K562 (cell line): ENCODE data around the gene TMEM60. TPM values are rescaled to one million over a fixed set of nuclear protein-coding genes. Genes with fewer than 3 reads are reported as not detected.

Source experiments
- ATAC-seq: fragments of 200-7000 bp; cut with Tn5 transposase; 3 replicates; pipeline ENCODE4 v1.9.1; 2020; ENCODE audit warnings: moderate library complexity
- BruUV-seq: library from RNA; stranded (reverse); fragments of 400-500 nt; replicated peaks from 2 replicates; lab custom pipeline; 2021; lab: Mats Ljungman, UMichigan
- CTCF ChIA-PET: fragments of 300-600 bp; formaldehyde crosslinking; extraction: SDS; loops from one replicate; lab custom pipeline; 2021; ENCODE audit warnings: low intra/inter-chr PET ratio; lab: Yijun Ruan, JAX
- POLR2A ChIA-PET: fragments of 300-600, 350-650 bp; sonication (Branson Sonifier 250); formaldehyde crosslinking; extraction: SDS; loops from one replicate; lab custom pipeline; 2021; ENCODE audit warnings: antibody characterized with exemption, inconsistent platforms; lab: Yijun Ruan, JAX
- DNase-seq, 4 experiments: peaks; one replicate each; pipeline versions ENCODE4 v3.0.0 to v3.0.0-alpha.2; 2011 to 2018; ENCODE audit warnings: low spot score in 3 of 4, mixed read lengths in 3 of 4; ENCODE audit errors: extremely low read depth in 1 of 4
- FAIRE-seq: peaks from 2 replicates; lab custom pipeline; 2011; peaks lifted over from hg19 to GRCh38; lab: Jason Lieb, UNC
- H2AFZ ChIP-seq: 2 replicates; pipeline ENCODE4 v1.6.0; 2011; ENCODE audit warnings: low read depth, low read length, control low read depth, inconsistent platforms
- H3K27ac ChIP-seq: fragments of 200-600 bp; 3 replicates; pipeline ENCODE4 v1.8.0; 2011; ENCODE audit warnings: low read depth, mild to moderate bottlenecking, control low read depth, inconsistent platforms, low read length, moderate library complexity, mixed read lengths; ENCODE audit errors: extremely low read depth
- H3K27me3 ChIP-seq, 2 experiments: fragments of 300-600 bp in 1 of 2; 2 replicates in 1 of 2; 3 replicates in 1 of 2; pipeline versions ENCODE4 v1.6.0 to v1.8.0; 2011; ENCODE audit warnings: inconsistent platforms in 2 of 2, low read length in 2 of 2, mild to moderate bottlenecking in 1 of 2, mixed read lengths in 1 of 2, moderate library complexity in 1 of 2; ENCODE audit not compliant: control insufficient read depth in 2 of 2, insufficient read depth in 2 of 2
- H3K36me3 ChIP-seq: fragments of 300-600 bp; 3 replicates; pipeline ENCODE4 v1.8.0; 2011; ENCODE audit warnings: mild to moderate bottlenecking, low read length, inconsistent platforms; ENCODE audit not compliant: control insufficient read depth, insufficient read depth
- H3K4me1 ChIP-seq, 2 experiments: fragments of 200-600 bp in 1 of 2; replicated peaks in 1 of 2; 2 replicates in 1 of 2; 3 replicates in 1 of 2; pipeline versions ENCODE4 v1.5.1 to v1.8.0; 2011; ENCODE audit warnings: inconsistent platforms in 2 of 2, low read length in 2 of 2, mild to moderate bottlenecking in 1 of 2, mixed read lengths in 1 of 2, moderate library complexity in 1 of 2; ENCODE audit not compliant: control insufficient read depth in 2 of 2, insufficient read depth in 2 of 2
- H3K4me2 ChIP-seq: 2 replicates; pipeline ENCODE4 v1.6.1; 2011; ENCODE audit warnings: low read length, control low read depth, inconsistent platforms, mixed read lengths; ENCODE audit not compliant: insufficient read depth
- H3K4me3 ChIP-seq: fragments of 200-600 bp; sonication (generic), shearing (Covaris generic); 2 replicates; pipeline ENCODE4 v1.5.1; 2016; ENCODE audit warnings: control low read depth, inconsistent platforms
- H3K79me2 ChIP-seq: fragments of 200-600 bp; 3 replicates; pipeline ENCODE4 v1.8.0; 2011; ENCODE audit warnings: low read length, inconsistent platforms; ENCODE audit not compliant: control insufficient read depth, insufficient read depth
- H3K9ac ChIP-seq, 2 experiments: 2 replicates each; pipeline versions ENCODE4 v1.6.0 to v1.6.1; 2011; ENCODE audit warnings: low read depth in 2 of 2, low read length in 2 of 2, control low read depth in 1 of 2, inconsistent platforms in 1 of 2, mild to moderate bottlenecking in 1 of 2, mixed read lengths in 1 of 2; ENCODE audit not compliant: insufficient read depth in 1 of 2
- H3K9me1 ChIP-seq: one replicate; pipeline ENCODE4 v1.6.0; 2011; ENCODE audit warnings: inconsistent platforms, mild to moderate bottlenecking, low read length, moderate library complexity; ENCODE audit not compliant: control insufficient read depth, insufficient read depth
- H3K9me3 ChIP-seq: replicated peaks from 2 replicates; pipeline ENCODE4 v1.5.1; 2011; ENCODE audit warnings: low read depth, low read length, inconsistent platforms; ENCODE audit not compliant: control insufficient read depth, insufficient read depth
- H4K20me1 ChIP-seq: replicated peaks from 2 replicates; pipeline ENCODE4 v1.6.1; 2011; ENCODE audit warnings: low read length, inconsistent platforms, mixed read lengths; ENCODE audit not compliant: control insufficient read depth, insufficient read depth
- ARHGAP35 ChIP-seq: fragments of 450-650 bp; IDR thresholded peaks from 2 replicates; pipeline ENCODE4 v1.6.1; 2018; ENCODE audit not compliant: partially characterized antibody
- DDX20 ChIP-seq: fragments of 450-650 bp; IDR thresholded peaks from 2 replicates; pipeline ENCODE4 v1.6.1; 2016; ENCODE audit warnings: missing genetic modification characterization, low read depth, mild to moderate bottlenecking, missing compliant biosample characterization, moderate library complexity
- ELK3 ChIP-seq: fragments of 450-650 bp; formaldehyde crosslinking; IDR thresholded peaks from 2 replicates; pipeline ENCODE4 v1.4.0; 2020; ENCODE audit warnings: mild to moderate bottlenecking
- FOXJ2 ChIP-seq: fragments of 200-800 bp; sonication (Bioruptor generic); IDR thresholded peaks from 2 replicates; pipeline ENCODE4 v1.6.1; 2016; ENCODE audit warnings: missing genetic modification characterization, missing compliant biosample characterization
- FOXP1 ChIP-seq: sonication (generic); formaldehyde crosslinking; IDR thresholded peaks from 2 replicates; pipeline ENCODE4 v1.8.0; 2022; ENCODE audit warnings: mild to moderate bottlenecking, missing genetic modification reagents
- GTF2F1 ChIP-seq: IDR thresholded peaks from 2 replicates; pipeline ENCODE4 v1.6.1; 2011; ENCODE audit warnings: low read depth, low read length, improper control_type of control experiment
- HLTF ChIP-seq: fragments of 450-650 bp; IDR thresholded peaks from 2 replicates; pipeline ENCODE4 v1.6.1; 2016
- KLF1 ChIP-seq: fragments of 450-650 bp; IDR thresholded peaks from 2 replicates; pipeline ENCODE4 v1.6.1; 2016; ENCODE audit warnings: missing genetic modification characterization, missing compliant biosample characterization
- POLR2AphosphoS2 ChIP-seq: IDR thresholded peaks from 2 replicates; pipeline ENCODE4 v1.6.1; 2012; ENCODE audit warnings: low read length, improper control_type of control experiment
- PRDM10 ChIP-seq: fragments of 450-650 bp; IDR thresholded peaks from 2 replicates; pipeline ENCODE4 v1.6.1; 2018; ENCODE audit not compliant: partially characterized antibody
- SAFB ChIP-seq: fragments of 200-400 bp; formaldehyde crosslinking; IDR thresholded peaks from 2 replicates; pipeline ENCODE4 v1.6.1; 2017; ENCODE audit warnings: low read depth, low read length, borderline replicate concordance
- SIRT6 ChIP-seq: IDR thresholded peaks from one replicate; pipeline ENCODE4 v1.6.1; 2012; ENCODE audit warnings: low read depth, mild to moderate bottlenecking, control low read depth, inconsistent platforms, low read length, moderate library complexity
- SMARCB1 ChIP-seq: IDR thresholded peaks from 2 replicates; pipeline ENCODE4 v1.6.1; 2011; ENCODE audit warnings: improper control_type of control experiment, low read depth; ENCODE audit not compliant: insufficient read length
- STAT5A ChIP-seq: IDR thresholded peaks from 2 replicates; pipeline ENCODE4 v1.6.1; 2012; ENCODE audit warnings: low read length, inconsistent platforms, borderline replicate concordance
- XRCC3 ChIP-seq: fragments of 450-650 bp; IDR thresholded peaks from 2 replicates; pipeline ENCODE4 v1.6.1; 2017; ENCODE audit warnings: mild to moderate bottlenecking, moderate library complexity
- ZNF57 ChIP-seq: fragments of 450-650 bp; formaldehyde crosslinking; IDR thresholded peaks from 2 replicates; pipeline ENCODE4 v1.4.0; 2020; ENCODE audit warnings: mild to moderate bottlenecking, moderate library complexity
- ZNF586 ChIP-seq: fragments of 450-650 bp; formaldehyde crosslinking; conservative IDR thresholded peaks from 2 replicates; pipeline ENCODE4 v1.4.0; 2020; ENCODE audit warnings: mild to moderate bottlenecking, moderate library complexity
- ZNF695 ChIP-seq: fragments of 450-650 bp; formaldehyde crosslinking; IDR thresholded peaks from 2 replicates; pipeline ENCODE4 v1.4.0; 2020; ENCODE audit warnings: mild to moderate bottlenecking, moderate library complexity
- WGBS: fragments of 100-300 bp; shearing (Covaris generic); methylation state at CpG from one replicate; pipeline ENCODE4 v1.1.6; 2016; ENCODE audit warnings: low coverage, mixed read lengths; ENCODE audit not compliant: insufficient coverage; ENCODE audit errors: missing lambda C conversion rate; 5-methylcytosine and 5-hydroxymethylcytosine counted together
- in situ Hi-C: fragments of 300-500 bp; cut with MboI; formaldehyde crosslinking; loops from 4 replicates; pipeline ENCODE4 v1.15.0; 2018; ENCODE audit warnings: inconsistent platforms, mixed read lengths
- intact Hi-C: fragments of 100-400 bp; cut with micrococcal nuclease; formaldehyde crosslinking; loops from 2 replicates; pipeline ENCODE4 v1.14.2; 2022
- polyA plus RNA-seq, 8 experiments: library from polyadenylated mRNA; depleted of rRNA in 4 of 8; stranded (reverse) in 5 of 8; unstranded in 3 of 8; fragments of >200 nt; fragmentation: Nextera tagmentation in 2 of 8; fragmentation: Illumina TruSeq in 1 of 8; extraction: Ambion mirVana in 2 of 8; extraction: Trizol in 1 of 8; gene quantifications; 2 replicates each; pipeline versions ENCODE4 v1.2.1 to v1.2.3, GENCODE V29; 2011 to 2014; ENCODE audit warnings: inconsistent platforms in 1 of 8, missing spikeins in 1 of 8
- total RNA-seq, 7 experiments: library from RNA; depleted of rRNA in 6 of 7; stranded (reverse); fragments of >200 nt in 6 of 7; fragmentation: Illumina TruSeq in 2 of 7; extraction: Trizol in 2 of 7; gene quantifications; 2 replicates each; pipeline versions ENCODE4 v1.2.1 to v1.2.3, GENCODE V29; 2011 to 2021; ENCODE audit warnings: low replicate concordance in 1 of 7

The TMEM60 gene
- total and polyA plus RNA-seq, 9 of the 15 experiments (the other 6 are each of a cell fraction or from before 2014, with no cell fraction given): 12.5 to 140 (median 38.4) TPM

- TF ChIP-seq PRDM10 (peak; percentile 44), SMARCB1 (no peak), GTF2F1 (no peak), ZNF57 (no peak)
Observed at GRCh38 chr7:77846317-77847092, 48.3 kb upstream of the TMEM60 start (continued).

- in situ Hi-C loops (no loop called here), intact Hi-C loops (loop anchor here (2.0 kb wide), 1 partner anchor 44 kb away; the partner anchor contains the start of genes PHTF2 and TMEM60)
- H4K20me1 ChIP-seq: no peaks in the 10 kb centered on the region
- peak; percentile 19 for ATAC-seq
- peak overlapping the region in 1 of 2 experiments; percentile 19; a peak in 2 of 4 replicates for H3K9ac ChIP-seq
- H3K4me3 ChIP-seq: no peak overlapping the region
- H2AFZ ChIP-seq: peak overlapping the region; percentile 11; the same call in 1 of the 2 replicates
- H3K9me1 ChIP-seq: no peaks in the 10 kb centered on the region
- peaks cover 12 to 35% of the 10 kb centered on the region in 2 experiments for H3K4me1 ChIP-seq
- WGBS: 9% methylated on average over 2 of the region's 2 CpGs
- H3K36me3 ChIP-seq: peaks cover 3% of the 10 kb centered on the region; the same call in 1 of the 3 replicates
- ChIA-PET CTCF (no interaction called here), POLR2A (no interaction called here)
- H3K27me3 ChIP-seq: no peaks in the 10 kb centered on the region
- BruUV-seq: no TSS peak
- no peak for FAIRE-seq
- peaks cover 84% of the 10 kb centered on the region for H3K79me2 ChIP-seq
- peak overlapping the region; percentile 50; the same call in 1 of the 3 replicates for H3K27ac ChIP-seq
- H3K4me2 ChIP-seq: no peak overlapping the region; the same call in 1 of the 2 replicates
- DNase-seq: peak in 1 of 4 experiments; percentile 63
- H3K9me3 ChIP-seq: no peaks in the 10 kb centered on the region
- TF ChIP-seq SIRT6 (no peak), FOXJ2 (tag) (no peak), POLR2AphosphoS2 (no peak), DDX20 (tag) (peak; percentile 51; the same call in 1 of the 2 replicates), ARHGAP35 (no peak), XRCC3 (no peak), FOXP1 (CRISPR knock-in tag) (no peak), ZNF695 (CRISPR knock-in tag) (no peak), HLTF (no peak), ELK3 (CRISPR knock-in tag) (no peak), SAFB (no peak), KLF1 (tag) (no peak), STAT5A (no peak), ZNF586 (CRISPR knock-in tag) (no peak)
Observed at GRCh38 chr7:77843194-77843593, 45.0 kb upstream of the TMEM60 start.
